AG04450 (cell line): ENCODE measurements around the gene GOLGA8T. TPM values are rescaled to one million over a fixed set of nuclear protein-coding genes. Genes with fewer than 3 reads are reported as not detected.
"Not testable (repeated sequence)": the region's sequence is repeated elsewhere in the genome, so short reads cannot be mapped to it uniquely, and the experiment has no call there.

Source experiments
- CTCF ChIA-PET: fragments of 300-600, 350-600 bp; formaldehyde crosslinking; extraction: SDS; loops from one replicate; lab custom pipeline; 2022; ENCODE audit warnings: antibody characterized with exemption, inconsistent platforms; lab: Charles Lee
- POLR2A ChIA-PET: fragments of 350-600 bp; formaldehyde crosslinking; extraction: SDS; loops from one replicate; lab custom pipeline; 2021; ENCODE audit warnings: antibody characterized with exemption, inconsistent platforms; lab: Yijun Ruan, JAX
- DNase-seq: peaks from one replicate; pipeline ENCODE4 v3.0.0-alpha.2; 2011; ENCODE audit warnings: low read depth, low spot score
- H3K27ac ChIP-seq: one replicate; pipeline ENCODE4 v1.5.1; 2012; ENCODE audit warnings: low read depth, low read length, control low read depth
- H3K27me3 ChIP-seq: one replicate; pipeline ENCODE4 v1.6.0; 2012; ENCODE audit warnings: low read length; ENCODE audit not compliant: control insufficient read depth, insufficient read depth
- H3K4me3 ChIP-seq: 2 replicates; pipeline ENCODE4 v1.5.1; 2011; ENCODE audit warnings: mild to moderate bottlenecking, low read depth, low read length, control low read depth
- H3K9me3 ChIP-seq: 2 replicates; pipeline ENCODE4 v1.5.1; 2012; ENCODE audit warnings: low read length; ENCODE audit not compliant: control insufficient read depth, insufficient read depth
- polyA plus RNA-seq: library from polyadenylated mRNA; depleted of rRNA; stranded (reverse); fragments of >200 nt; gene quantifications from 2 replicates; pipeline ENCODE4 v1.2.3, GENCODE V29; 2011

GOLGA8T gene
- polyA plus RNA-seq, 1 experiment: not detected

DNA sequence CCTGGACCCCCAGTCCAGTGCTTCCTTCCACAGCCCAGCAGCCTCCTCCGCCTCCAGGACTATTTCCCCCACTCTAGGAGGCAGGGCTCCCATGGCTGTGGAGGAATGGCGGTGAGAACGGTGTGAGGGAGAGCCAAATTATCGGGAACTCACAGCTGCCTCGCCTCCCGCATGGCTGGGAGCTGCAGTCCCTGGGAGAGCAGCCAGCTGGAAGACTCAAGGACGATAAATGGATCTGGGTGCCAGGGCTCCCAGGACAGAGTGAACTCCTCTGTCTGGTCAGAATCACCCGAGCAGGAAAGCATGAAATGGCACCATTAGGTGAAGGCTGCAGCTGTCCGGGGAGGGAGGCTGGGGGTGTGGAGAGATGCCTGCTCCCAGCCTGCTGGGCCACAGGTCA, 32.6 kb downstream of the GOLGA8T start:
- POLR2A ChIA-PET, H3K4me3 ChIP-seq, H3K9me3 ChIP-seq, CTCF ChIA-PET, H3K27me3 ChIP-seq, H3K27ac ChIP-seq, DNase-seq: not testable (repeated sequence)

DNA sequence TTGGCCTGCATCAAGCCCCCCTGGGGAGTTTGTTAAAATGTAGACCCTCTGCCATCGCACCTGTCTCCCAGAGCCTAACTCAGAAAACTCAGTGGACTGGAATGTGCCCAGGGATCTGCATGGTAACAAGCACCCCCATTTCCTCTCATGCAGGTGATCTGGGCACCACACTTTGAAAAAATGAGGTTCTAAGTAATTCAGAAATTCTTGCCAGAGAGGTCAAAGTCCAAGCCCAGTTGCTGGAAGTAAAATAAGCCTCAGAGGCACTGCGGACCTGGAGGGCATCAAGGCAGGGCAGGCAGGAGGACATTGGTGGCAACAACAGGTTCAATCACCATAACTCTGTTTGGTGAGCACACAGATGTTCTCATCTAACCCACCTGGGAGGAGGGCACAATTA, 33.0 kb downstream of the GOLGA8T start:
- DNase-seq, CTCF ChIA-PET, H3K27ac ChIP-seq, H3K4me3 ChIP-seq, POLR2A ChIA-PET, H3K27me3 ChIP-seq, H3K9me3 ChIP-seq: not testable (repeated sequence)

DNA sequence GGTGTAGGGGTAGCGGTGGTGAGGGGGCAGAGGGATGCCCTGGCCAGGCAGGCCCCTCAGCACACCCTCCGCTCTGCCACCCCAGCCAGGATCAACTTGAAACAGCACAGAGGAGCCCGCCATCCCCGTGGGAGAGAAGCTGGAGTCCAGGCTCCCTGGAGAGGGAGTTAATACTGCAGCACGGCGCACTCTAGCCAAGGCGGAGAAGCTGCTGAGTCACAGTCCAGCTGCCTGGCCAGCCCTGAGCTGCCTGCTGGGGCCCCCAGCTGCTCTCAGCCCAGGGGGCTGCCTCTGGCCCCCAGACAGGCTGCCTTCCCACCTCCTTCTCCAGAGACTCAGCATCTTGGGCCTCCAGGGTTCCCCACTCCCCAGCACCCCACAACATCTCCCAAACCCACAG, 36.6 kb downstream of the GOLGA8T start:
- H3K4me3 ChIP-seq, POLR2A ChIA-PET, H3K27ac ChIP-seq, H3K9me3 ChIP-seq, CTCF ChIA-PET, H3K27me3 ChIP-seq, DNase-seq: not testable (repeated sequence)

DNA sequence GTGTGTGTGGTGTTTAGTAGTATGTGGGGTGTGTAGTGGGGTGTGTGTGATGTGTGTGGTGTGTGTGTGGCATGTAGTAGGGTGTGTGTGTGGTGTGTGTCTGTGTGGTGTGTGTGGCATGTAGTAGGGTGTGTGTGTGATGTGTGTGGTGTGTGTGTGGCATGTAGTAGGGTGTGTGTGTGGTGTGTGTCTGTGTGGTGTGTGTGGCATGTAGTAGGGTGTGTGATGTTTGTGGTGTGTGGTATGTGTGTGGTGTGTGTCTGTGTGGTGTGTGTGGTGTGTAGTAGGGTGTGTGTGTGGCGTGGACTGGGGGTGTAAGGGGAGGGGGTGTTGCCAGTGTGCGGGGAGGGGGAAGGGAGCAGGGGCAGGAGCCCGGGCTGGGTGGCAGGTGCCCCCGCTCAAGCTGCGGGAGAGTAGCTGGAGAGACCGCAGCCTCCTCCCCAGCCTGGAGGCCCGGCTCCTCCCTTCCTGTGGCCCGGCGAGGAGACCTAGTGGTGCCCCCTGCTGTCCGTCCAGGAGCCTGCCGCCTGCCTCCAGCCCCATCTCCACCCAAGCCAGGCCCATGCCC, 38.3 kb downstream of the GOLGA8T start:
- H3K27ac ChIP-seq, H3K27me3 ChIP-seq, POLR2A ChIA-PET, H3K4me3 ChIP-seq, H3K9me3 ChIP-seq, DNase-seq, CTCF ChIA-PET: not testable (repeated sequence)

DNA sequence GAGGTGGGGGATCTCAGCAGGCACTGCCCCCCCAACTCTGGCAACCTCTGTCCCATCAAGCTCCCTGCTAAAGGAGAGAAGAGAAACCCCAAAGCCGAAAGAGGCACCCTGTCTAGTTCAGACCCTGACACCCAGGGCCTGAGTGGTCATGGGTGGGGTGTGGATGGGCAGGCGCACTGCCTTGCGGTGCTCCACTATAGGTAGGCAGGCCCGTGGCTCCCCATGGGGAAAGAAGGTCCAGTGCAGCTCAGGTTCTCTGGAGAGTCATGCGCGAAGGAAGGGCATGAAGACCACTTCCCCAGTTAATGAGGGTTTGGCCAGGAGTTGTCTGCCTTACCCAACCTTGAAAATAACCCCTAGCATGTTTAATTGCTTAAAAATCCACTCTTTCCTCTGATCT, 40.4 kb downstream of the GOLGA8T start:
- POLR2A ChIA-PET, DNase-seq, H3K27me3 ChIP-seq, CTCF ChIA-PET, H3K4me3 ChIP-seq, H3K27ac ChIP-seq, H3K9me3 ChIP-seq: not testable (repeated sequence)

DNA sequence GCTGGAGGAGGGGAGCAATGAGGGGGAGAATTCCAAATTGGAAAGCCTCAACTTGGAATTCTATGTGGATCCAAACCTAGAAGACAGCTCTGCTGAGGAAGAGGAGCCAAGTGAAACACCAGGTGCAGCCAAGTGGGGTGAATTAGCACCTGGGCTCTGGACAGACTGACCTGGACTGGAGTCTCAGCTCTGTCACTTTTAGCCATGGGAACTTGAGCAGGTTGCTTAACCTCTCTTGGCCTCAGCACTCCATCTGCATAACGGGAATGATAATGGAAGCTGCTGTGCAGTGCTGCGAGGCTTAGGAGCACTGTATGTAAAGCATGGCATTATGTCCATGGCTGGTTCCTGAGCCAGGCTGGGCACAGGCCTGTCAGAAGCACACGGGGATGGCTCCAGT, 41.8 kb downstream of the GOLGA8T start:
- CTCF ChIA-PET, POLR2A ChIA-PET, H3K4me3 ChIP-seq, H3K27me3 ChIP-seq, H3K9me3 ChIP-seq, H3K27ac ChIP-seq, DNase-seq: not testable (repeated sequence)

DNA sequence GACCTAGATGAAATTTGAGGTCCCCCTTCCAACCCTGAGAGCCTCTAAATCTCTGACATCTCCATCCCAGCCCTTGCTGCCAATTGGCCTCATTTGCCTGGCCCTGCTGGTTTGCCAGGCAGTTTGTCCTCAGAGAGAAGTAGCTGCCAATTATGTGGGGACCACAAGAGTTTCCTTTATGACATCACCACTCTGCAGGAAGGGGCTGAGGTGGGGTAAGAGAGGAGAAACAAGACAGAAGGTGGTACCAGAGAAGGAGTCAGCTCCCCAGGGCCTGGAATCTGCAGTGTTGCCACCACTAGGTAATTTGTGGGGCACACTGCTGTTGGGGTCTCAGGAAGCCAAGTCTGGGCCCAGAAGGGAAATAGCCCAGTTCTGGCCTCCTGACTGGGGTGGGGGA, 45.0 kb downstream of the GOLGA8T start:
- DNase-seq, H3K9me3 ChIP-seq, H3K27ac ChIP-seq, H3K27me3 ChIP-seq, POLR2A ChIA-PET, H3K4me3 ChIP-seq, CTCF ChIA-PET: not testable (repeated sequence)

DNA sequence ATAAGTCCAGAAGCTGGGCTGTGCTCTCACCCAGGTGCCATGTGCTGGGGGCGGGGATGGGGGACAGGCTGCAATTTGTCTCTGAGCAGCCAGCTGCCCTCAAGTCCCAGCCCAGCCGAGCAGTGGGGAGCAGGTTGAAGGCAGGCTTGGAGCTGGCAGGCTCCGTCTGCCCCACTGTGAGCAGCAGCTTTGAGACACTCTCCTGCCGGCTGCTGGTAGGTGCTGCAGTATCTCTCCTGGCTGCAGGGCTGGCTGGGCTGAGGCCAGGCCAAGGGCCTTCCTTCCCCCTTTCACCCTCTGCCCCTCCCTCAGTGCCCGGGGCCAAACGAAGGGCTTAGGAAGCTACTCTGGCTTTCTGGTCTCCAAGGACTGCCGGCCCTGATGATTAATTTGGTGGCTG, 50.6 kb downstream of the GOLGA8T start:
- H3K4me3 ChIP-seq, H3K27me3 ChIP-seq, POLR2A ChIA-PET, H3K27ac ChIP-seq, H3K9me3 ChIP-seq, DNase-seq, CTCF ChIA-PET: not testable (repeated sequence)

DNA sequence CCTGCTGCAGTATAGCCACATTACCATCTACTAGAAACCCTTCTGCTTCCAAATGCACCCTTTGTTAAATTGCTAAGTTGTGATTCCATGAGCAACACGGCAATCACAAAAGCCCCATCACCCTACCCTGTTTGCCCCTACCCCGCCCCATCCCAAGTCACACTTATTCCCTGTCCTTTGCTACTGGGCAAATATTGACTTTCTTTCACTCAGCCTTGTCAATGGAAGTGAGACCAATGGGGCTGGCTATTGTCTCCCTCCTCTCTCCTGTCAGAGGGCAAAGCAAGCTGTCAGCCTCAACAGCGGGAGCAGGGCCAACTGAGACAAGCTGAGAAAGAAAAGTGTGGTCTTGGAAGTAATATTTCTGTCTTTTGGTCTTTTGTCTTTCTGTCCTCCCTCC, 52.6 kb downstream of the GOLGA8T start:
- H3K4me3 ChIP-seq, H3K27ac ChIP-seq, CTCF ChIA-PET, DNase-seq, POLR2A ChIA-PET, H3K9me3 ChIP-seq, H3K27me3 ChIP-seq: not testable (repeated sequence)

DNA sequence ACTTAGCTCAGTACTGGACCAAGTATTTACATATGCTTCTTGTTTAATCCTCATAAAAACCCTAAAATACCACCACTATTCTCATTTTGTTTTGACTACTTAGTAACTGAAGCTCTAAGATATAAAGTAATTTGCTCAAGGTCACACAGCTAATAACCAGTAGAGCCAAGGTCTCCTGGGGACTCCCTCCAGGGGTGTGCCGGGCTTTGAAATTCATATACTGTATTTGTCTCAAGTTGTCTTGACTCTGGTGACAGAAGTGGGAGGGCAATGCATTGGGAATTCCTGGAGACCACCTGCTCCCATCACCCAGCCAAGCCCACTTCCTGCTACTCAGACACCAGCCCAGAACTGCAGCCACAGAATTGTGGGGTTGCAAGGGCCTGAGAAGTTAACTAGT, 54.9 kb downstream of the GOLGA8T start:
- H3K27me3 ChIP-seq, H3K4me3 ChIP-seq, CTCF ChIA-PET, H3K27ac ChIP-seq, H3K9me3 ChIP-seq, POLR2A ChIA-PET, DNase-seq: not testable (repeated sequence)

DNA sequence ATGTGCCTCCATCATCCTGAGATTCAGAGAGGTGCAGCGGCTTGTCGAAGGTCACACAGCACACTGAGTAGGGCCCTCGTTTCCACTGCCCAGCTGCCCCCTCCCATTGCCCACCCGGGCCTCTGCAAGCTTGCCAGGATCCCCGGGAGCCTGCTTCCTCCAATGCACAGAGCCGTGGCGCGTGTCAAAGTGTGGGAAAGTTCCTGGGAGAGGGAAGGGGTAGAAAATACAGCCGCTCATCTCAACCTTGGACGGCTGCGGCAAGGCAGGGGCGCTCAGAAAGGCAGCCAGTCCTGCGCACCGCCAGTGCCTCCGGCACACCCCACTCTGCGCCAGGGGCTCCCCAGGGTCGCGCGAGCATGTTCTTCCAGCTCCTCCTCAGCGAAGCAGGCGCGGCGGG, 56.3 kb downstream of the GOLGA8T start:
- H3K27ac ChIP-seq, DNase-seq, H3K27me3 ChIP-seq, POLR2A ChIA-PET, H3K4me3 ChIP-seq, H3K9me3 ChIP-seq, CTCF ChIA-PET: not testable (repeated sequence)

DNA sequence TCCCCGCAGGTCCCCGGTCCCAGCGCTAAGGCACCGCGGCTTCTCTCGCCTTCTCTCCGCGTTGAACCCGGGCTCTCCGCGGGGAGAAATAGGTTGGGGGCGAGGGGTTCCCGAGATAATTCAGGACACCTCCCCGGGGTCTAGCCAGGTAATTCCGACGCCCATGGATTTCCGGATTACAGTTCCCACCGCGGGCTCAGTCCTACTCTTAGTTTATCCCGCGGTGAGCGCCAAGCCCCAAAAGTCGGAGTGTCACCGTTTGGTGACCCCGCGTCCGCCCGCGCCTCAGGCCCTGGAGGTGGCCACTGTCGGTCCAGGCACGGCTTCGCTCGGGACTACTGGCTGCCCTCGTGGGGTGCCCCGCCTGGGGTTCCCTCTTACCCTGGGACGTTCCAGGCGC, 56.8 kb downstream of the GOLGA8T start:
- H3K27ac ChIP-seq, H3K4me3 ChIP-seq, H3K27me3 ChIP-seq, POLR2A ChIA-PET, DNase-seq, H3K9me3 ChIP-seq, CTCF ChIA-PET: not testable (repeated sequence)
